ENCODE measurements around the gene USP53.
A peak's percentile ranks its signal among the peaks of the same experiment; 100 is the strongest.
"Not testable (repeated sequence)": the region's sequence is repeated elsewhere in the genome, so short reads cannot be mapped to it uniquely, and the experiment has no call there.

Gene USP53

DNA sequence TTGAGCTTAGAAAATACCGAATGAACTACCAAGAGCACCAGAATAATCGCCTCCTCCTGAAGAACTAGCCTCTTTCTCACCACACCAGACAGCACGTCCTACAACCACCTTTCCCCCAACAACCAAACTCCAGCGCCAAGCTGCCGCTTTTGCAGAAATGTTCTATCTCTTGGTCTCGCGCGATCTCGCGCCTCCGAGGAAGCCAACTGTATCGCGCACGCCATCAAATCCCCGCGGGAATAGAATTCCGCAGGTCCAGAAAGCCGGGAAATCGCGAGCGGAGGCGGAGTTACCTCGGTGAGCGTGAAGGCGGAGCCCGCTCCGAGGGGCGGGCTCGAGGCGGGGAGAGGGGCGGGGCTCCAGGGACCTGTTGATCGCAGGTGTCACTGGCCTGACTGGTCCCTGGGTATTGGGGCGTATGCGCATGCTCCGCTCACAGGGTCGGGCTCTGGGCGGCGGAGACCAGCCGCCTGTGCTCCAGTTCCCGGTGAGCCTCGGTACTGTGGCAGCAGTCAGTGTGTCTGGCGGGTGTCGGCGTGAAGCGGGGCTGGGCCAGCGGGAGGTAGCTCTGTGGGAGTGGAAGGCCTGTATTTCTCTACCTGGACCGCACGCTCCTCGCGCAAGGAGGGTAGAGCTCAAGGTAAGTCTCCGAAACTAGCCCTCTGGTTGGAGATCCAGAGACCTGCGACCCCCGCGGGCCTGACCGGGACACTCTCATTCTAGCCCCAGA is at the start of gene USP53:
Gene USP53, plus strand, starts transcription at position 480 of the 730 bp plus-strand sequence. CDS start 27,047 bp downstream, outside the sequence.
- peak; percentile 96 for DNase-seq

DNA sequence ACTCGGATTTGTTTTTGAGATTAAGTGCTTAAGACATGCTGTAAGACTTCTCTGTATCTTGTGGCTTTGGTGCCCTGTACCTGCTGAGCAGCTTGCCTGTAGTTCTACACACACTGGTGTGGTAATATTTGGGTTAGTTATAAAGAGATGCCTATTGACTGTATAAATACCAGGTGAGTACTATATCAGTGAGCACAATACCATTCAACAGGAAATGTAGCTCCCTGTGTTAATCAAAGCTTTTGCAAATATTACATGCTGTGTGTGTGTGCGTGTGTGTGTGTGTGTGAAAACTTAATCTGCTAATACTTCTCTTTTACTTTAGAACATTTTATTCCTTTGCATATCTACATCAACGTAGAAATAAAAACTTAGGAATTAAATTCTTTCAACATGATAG is 46.7 kb upstream of the USP53 start:
- no peak for DNase-seq

DNA sequence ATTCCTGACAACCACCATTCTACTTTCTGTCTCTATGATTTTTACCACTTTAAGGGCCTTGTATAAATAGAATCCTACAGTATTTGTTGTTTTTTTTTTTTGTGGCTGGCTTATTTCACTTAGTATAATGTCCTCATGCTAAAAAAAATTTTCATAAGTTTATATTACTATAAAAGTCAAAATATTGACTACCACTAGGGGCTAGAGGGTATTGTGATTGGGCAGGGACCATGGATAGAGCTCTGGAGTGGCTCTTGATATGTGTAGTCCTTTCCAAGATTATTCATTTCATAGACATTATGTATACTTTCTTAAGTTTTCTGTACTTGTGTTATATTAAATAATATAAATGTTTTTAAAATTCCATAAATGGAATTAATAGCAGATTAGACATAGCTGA is 42.3 kb upstream of the USP53 start:
- DNase-seq, result no peak

DNA sequence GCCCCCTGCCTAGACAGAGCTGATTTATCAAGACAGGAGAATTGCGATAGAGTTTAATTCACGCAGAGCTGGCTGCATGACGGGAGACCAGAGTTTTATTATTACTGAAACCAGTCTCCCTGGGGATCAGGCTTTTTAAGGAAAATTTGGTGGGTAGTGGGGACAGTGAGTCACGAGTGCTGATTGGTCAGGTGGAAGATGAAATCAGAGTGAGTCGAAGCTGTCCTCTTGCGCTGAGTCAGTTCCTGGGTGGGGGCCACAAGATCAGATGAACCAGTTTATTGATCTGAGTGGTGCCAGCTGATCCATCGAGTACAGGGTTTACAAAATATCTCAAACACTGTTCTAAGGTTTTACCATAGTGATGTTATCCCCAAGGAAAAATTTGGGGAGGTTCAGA is 40.3 kb upstream of the USP53 start:
- no peak for DNase-seq

DNA sequence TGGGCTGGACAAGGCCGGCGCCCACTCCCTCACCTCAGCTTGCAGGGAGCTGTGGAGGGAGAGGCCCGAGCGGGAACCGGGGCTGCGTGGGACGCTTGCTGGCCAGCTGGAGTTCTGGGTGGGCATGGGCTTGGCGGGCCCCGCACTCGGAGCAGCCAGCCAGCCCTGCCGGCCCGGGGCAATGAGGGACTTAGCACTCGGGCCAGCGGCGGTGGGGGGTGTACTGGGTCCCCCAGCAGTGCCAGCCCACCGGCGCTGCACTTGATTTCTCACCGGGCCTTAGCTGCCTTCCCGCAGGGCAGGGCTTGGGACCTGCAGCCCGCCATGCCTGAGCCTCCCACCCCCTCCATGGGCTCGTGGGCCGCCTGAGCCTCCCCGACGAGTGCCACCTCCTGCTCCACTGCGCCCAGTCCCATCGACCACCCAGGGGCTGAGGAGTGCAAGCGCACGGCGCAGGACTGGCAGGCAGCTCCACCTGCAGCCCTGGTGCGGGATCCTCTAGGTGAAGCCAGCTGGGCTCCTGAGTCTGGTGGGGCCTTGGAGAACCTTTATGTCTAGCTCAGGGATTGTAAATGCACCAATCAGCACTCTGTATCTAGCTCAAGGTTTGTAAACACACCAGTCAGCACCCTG is 38.7 kb upstream of the USP53 start:
- not testable (repeated sequence) for DNase-seq

DNA sequence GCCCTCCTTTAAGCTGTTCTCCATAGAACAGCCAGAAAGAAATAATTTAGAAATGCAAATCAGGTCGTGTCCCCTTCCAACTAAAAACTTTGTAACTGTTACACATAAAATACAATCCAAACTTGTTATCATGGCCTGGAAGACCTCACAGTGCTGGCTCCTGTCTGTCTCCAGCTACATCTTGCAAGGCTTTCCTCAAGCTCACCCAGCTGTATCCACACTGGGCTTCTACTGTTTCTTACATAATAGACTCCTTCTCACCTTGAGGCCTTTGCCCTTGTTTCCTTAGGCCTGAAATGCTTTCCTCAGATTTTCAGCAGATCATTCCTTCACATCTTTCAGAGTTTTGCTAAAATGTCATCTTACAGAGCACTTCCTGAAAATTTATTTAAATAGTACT is 33.5 kb upstream of the USP53 start:
- DNase-seq, result no peak

DNA sequence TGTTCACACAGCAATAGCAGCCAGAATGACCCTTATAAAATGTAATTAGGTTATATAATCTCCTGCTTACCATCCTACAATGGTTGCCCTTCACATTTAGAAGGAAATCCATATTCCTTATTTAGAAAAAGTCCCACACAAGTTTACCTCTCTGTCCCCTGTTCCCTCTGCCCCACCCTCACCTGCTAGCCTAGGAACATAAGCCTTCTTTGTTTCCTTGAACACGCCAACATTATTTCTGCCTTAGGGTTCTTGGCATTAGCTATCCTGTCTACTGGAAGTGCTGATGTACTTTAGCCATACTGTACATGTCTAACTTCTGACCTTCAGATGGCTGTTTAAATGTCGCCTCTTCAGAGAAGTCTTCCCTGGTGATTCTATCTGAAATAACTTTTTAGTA is 28.4 kb upstream of the USP53 start:
- DNase-seq, result no peak

DNA sequence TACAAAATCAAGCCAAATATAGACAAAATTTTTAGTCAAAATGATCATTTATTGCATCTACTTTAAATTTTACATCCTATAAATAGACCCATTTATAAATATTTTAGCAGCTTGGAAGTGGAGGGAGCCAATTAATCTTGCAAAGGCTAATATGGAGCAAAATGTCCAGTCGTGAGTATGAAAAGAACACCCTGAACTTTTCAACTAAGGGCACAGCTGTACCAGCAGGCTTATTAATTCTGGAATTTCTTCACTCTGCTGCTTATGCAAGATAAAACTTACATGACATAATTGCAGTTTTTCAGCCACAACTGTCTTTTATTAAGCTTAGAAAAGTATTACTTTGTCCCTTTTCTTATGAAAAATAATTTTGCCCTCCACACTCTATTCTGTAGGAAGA is 22.9 kb upstream of the USP53 start:
- peak; percentile 37 for DNase-seq

DNA sequence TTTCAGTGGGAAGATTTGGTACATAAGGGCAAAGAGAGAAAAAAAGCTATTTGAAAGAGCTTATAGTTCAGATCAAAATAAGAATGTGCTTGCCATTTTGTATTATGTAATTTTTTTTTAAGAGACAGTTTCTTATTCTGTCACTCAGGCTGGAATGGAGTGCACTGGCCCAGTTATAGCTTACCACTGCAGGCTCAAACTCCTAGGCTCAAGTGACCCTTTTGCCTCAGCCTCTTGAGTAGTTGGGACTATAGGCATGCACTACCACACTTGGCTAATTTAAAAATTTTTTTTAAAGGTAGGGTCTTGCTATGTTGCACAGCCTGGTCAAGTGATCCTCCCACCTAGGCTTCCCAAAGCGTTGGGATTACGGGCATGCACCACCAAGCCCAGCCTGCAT is 22.2 kb upstream of the USP53 start:
- DNase-seq, result no peak

DNA sequence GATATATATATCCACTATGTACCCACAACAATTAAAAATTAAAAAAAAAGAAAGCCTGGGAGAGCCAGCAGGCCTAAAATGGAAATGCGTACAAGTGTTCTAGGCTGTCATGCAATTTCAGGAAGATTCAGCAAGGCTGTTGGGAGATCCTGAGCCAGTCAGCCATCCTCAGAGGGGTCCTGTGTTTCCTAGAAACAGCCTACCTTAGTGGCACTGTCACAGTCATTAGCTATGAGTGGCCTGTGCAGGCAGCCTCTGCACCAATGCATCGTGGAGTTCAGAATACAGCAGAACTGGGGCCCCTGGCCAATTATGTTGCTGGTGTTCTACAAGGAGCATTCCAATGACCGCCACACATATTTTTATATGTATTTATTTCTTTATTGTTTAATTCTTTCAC is 21.0 kb upstream of the USP53 start:
- DNase-seq, result no peak

DNA sequence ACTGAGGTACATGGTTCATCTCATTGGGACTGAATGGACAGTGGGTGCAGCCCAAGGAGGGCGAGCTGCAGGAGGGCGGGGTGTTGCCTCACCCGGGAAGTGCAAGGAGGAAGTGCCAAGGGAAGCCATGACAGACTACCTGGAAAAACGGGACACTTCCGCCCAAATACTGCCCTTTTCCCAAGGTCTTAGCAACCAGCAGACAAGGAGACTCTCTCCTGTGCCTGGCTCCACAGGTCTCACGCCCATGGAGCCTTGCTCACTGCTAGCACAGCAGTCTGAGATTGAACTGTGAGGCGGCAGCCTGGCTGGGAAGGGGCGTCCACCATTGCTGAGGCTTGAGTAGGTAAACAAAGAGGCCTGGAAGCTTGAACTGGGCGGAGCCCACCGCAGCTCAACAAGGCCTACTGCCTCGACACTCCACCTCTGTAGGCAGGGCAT is 14.7 kb upstream of the USP53 start:
- no peak for DNase-seq

DNA sequence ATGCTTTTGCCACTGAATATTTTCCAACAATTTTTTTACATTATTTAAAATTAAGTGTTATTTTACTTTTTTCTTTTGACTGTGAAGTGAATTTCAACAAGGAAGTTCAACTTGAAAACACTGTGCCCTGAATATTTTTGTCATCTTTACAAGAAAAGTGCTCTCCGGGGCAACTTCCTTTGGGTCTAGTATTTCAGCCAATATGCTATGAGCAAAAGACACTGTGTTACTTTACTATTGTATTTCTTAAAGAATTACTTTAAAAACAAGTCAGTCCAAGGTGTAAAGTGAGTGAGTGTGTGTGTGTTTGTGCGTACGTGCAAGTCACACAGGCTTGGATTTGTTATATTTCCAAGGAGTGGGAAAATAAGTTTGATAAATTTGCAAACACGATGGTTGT is 7.6 kb upstream of the USP53 start:
- DNase-seq, result no peak

DNA sequence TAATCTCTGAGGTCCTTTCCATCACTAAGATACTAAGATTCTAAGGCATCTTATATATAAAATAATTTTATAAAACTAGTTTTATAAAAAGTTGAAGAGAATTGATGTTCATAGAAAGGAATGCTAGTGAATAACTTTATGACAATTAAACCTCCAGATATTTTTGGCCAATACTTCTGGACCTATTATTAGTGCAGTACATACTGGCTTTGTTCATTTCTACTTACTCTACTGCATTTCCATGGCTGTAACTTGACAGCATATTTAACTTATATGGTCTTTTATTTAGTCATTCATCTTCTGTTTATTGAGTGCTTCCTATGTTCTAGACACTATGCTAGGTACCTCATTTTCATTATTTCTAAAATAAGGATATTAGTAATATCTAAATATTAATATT is 6.8 kb upstream of the USP53 start:
- DNase-seq, result no peak

DNA sequence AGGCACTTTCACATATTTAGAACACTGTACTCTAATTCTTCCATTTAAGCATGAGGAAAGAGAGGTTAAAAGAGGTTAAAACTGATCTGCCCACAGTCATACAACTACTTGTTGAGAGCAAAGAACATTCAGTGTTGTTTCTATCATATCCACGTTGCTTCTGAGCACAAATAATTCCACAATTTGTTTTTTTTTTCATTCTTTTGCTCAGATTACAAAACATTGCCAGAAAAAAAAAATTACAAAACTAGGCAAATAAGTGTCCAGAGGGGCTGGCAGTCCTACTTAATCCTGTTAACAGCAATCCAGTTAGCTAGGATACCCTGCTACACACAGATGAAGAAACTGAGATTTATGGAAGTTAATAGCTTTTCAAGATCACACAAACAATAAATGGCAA is 6.3 kb upstream of the USP53 start:
- DNase-seq, result no peak

DNA sequence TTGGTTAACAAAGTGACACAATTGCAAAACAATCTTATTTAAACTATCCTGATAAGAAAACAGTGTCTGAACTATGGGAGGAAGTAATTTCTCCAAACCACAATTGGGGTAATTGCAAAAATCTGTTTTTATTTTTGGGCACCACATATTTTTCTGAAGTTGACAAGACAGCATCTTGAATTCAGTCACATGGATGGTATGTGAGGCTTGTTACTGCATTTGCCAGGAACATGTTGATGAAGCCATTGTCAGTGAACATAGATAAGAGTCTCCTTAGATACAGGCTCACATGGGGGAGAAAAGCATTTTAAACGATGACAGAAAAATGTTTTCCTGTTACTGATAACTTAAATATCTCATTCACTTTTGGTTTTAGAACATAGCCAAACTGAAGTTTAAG is 5.5 kb upstream of the USP53 start:
- peak; percentile 51 for DNase-seq

DNA sequence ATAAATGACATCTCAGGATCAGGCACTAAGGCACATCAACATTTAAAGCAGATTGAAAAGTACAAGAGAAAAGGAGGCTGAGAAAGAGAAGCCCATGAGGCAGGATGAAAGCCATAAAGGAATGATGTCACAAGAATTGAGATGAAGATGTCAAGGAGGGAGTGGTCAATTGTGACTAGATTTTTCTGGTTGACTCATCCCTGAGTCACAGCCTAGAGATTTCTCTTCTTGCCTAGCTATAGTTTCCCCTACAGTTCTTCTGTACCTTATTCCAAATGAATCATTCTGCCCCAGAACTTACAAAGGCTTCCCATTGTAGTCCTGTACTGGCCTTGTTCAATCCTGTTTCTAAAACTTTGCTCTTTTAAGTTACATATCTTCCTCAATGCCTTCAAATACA is 3.4 kb upstream of the USP53 start:
- peak; percentile 34 for DNase-seq

DNA sequence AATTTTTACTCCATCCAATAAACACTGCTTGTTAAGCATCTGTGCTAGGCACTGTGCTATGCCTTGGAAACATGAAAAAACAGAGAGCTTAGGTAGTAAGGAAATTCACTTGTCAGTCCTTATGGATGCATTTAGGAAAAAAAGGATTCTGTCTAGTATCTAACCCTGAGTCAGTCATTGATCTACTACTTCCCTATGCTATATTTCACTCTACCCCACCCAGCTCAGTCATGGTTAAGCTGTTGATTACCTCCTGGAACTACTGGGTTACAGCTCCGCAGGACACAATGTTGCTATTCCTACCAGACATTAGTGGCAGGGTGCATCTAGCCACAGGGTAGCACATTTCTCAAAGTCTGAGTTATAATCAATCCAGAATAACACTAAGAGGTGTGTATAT is 2.9 kb upstream of the USP53 start:
- DNase-seq, result no peak

DNA sequence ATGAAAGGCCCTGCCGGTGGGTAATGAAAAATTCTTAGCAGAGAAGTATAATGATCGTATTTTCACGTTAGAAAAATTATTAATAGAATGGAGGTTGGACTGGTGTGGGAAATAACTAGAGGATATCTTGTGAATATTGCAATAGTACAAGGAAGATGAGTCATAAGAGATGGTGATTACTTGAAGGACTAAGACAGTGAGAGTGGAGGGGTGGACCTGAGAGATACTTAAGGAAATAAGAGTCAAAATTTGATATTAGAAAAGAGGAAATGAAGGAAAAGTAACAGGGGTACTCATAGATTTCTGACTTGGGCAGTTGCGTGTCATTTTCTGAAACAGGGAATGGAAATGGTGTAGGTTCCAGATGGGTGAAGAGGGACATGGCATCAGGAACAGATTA is 1.7 kb upstream of the USP53 start:
- DNase-seq, result no peak

DNA sequence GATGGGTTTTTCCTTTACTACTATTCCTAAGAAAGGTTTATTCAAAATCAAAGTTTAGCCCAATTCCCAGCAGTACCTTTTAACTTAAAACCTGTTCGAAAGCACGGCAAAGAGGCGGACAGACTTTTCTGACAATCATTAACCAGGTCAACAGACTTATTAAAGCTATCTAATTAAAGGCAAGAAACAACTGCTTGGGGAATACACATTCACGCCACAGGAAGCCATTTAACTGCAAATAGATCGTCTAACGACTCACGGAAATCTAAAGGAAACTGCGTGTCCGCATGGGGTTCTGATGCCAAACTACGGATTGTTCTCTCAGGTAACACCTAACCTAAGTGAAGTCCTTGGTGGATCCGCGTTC is 663 bp upstream of the USP53 start:
- no peak for DNase-seq

DNA sequence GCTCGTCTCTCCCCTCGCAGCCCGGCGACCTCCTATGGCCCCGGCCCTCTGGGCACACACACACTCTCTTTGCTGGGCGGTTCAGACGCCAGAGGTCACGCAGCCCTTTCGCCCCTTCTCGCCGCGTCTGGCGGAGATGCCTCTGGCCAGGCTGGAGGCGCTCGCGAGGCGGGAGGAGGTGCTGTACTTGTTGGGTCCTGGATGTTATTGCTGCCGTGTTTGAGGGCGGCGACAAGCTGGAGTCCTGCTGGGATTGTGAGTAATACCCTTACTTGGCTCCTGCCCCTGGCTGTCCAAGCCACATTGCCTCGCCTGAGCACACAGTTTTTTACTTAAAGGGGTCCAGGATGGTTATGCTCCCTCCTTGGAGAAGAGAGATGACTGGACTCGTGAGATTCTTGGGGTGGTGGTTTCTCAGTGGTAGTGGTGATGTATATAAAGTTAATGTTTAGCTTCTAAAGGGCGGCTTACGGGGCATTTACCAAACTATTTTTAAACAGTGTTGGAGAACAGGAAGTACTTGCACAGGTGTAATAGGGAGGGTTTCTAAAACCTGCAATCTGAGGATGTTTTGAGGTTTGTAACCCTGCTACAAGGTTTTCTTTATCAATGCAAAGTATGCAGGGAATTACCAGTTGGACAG is 572 bp downstream of the USP53 start:
- DNase-seq, result peak; percentile 91

DNA sequence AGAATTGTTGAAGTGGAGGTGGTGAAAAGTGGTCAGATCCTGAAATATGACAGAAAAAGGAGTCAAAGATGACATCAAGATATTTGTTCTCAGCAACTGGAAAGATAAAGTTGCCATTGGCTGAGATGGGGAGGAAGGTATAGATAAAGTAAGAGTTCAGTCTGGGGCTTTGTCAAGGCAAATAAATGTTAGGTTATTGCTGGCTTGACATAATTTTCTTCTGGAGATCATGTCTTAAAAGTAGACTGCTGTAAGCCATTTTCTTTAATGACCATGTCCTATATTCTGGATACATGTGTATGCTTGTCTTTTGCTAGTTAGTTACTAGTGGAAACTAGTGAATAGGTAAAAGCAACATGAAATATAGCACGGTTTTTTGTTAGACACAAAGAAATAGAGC is 5.6 kb downstream of the USP53 start:
- DNase-seq, result no peak

DNA sequence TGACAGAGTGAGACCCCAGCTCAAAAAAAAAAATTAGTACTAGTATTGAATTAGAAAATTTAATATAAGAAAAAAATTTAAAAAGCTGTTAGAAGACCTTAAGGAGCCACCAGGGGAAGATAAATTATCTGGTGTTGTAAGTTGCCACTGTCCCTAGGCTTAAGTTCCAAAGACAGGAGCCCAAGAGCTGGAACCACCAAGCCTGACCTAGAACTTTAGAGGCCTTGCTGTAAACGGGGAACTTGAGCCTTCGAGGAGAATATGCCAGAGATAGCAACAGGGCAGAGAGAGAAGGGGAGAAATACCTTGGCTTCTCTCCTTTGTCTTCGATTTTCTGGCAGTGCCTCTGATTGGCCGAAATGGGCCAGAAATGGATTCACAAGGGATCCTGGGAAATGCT is 8.9 kb downstream of the USP53 start:
- no peak for DNase-seq

DNA sequence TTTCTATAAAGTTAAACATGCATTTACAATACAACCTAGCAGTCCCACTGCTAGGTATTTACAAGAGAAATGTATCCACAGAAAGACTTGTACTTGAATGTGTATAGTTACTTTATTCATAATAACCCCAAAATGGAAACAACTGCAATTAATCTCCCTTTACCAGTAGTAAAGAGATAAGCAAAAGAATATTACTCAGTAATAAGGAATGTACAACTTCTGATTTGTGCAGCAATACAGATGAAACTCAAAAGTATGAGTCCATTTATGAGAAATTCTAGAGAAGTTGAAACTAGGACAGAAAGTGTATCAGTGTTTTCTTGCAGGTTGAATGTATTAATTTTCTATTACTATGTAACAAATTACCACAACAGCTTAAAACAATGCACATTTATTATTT is 15.2 kb downstream of the USP53 start:
- DNase-seq, result no peak

DNA sequence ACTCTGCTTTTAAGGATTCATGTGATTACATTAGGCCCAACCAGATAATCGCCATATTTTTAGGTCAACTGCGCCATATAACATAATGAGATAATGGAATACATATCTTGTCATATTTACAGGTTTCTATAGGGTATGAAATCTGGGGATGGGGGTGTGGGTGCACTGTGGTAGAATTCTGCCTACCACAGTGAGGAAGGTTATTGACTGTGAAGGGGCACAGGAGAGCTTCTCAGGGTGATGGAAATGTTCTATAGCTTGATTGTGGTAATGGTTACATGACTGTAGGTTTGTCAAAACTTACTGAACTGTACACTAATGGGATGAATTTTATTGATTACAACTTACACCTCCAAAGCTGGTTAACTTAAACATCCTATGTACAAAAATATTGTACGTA is 15.9 kb downstream of the USP53 start:
- no peak for DNase-seq
